Mammary epithelial cell (primary cell): ENCODE measurements around the gene HS3ST3A1.

ENCODE experiments used
- EZH2 ChIP-seq: IDR thresholded peaks from 2 replicates; pipeline ENCODE4 v1.6.1; 2012; ENCODE audit warnings: low read length, inconsistent platforms, borderline replicate concordance
- TF ChIP-seq, protein P1 (sequence below), 2 donors: IDR thresholded peaks in 1 of 2; conservative IDR thresholded peaks in 1 of 2; 2 replicates each; pipeline ENCODE4 v1.5.1; 2011 to 2012; ENCODE audit warnings: inconsistent platforms in 2 of 2, low read length in 2 of 2, mild to moderate bottlenecking in 2 of 2, control low read depth in 1 of 2, low read depth in 1 of 2; ENCODE audit not compliant: insufficient read depth in 1 of 2; ENCODE audit errors: extremely low read depth in 1 of 2

DNA sequence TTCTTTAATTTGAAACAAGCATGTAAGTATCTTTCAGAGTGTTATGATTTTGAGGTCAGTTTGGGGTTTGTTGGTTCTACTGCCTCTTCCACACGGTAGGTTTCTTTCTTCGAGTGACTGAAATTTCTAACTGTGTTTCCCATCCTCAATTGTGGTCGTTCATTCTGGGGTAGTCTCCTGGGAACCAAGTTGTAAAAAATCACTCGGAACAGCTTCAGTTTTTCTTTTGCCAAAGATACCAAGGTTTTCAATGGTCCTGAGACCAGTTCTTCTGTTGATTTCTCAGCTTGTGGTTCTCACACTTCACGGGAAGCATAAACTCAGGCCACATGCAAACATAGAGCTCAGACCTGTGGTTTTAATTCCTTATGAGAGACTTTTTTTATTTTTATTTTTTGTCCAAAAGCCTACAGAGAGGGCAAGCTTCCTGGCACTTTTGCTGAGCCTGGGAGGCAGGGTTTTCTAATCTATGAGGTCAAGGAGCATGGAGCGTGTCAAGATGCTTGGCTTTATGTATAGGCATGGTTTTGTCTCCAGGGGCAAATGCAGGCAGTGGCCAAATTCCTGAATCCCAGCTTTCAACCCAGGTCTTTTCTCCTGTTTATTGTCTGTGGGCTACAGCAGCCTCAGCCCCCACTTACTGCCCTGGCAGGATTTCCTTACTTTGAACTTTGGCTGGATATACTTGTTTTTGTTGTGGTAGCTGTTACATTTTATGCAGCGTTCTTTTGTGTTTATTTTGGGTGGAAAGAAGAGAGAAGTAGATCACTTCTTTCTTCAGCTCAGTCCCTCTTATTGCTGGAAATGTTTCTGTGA lies 32.9 kb downstream of the HS3ST3A1 start:
- TF ChIP-seq, protein P1, sequence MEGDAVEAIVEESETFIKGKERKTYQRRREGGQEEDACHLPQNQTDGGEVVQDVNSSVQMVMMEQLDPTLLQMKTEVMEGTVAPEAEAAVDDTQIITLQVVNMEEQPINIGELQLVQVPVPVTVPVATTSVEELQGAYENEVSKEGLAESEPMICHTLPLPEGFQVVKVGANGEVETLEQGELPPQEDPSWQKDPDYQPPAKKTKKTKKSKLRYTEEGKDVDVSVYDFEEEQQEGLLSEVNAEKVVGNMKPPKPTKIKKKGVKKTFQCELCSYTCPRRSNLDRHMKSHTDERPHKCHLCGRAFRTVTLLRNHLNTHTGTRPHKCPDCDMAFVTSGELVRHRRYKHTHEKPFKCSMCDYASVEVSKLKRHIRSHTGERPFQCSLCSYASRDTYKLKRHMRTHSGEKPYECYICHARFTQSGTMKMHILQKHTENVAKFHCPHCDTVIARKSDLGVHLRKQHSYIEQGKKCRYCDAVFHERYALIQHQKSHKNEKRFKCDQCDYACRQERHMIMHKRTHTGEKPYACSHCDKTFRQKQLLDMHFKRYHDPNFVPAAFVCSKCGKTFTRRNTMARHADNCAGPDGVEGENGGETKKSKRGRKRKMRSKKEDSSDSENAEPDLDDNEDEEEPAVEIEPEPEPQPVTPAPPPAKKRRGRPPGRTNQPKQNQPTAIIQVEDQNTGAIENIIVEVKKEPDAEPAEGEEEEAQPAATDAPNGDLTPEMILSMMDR (conservative IDR thresholded peaks at IDR 0.05 in 1 of 2, IDR thresholded peaks at IDR 0.05 in 1 of 2; ENCODE audit: extremely low read depth in 1 of 2, insufficient read depth in 1 of 2, low read depth in 1 of 2, low read length in 2 of 2) = no peak
- no peak for TF ChIP-seq EZH2
